Upper lobe of left lung (tissue), 6 donors: ENCODE measurements around the gene GALNT13. TPM values are rescaled to one million over a fixed set of nuclear protein-coding genes. Genes with fewer than 3 reads are reported as not detected.

ENCODE experiments used
- ATAC-seq, 2 donors: fragments of 200-7000 bp; cut with Tn5 transposase; one replicate each; pipeline ENCODE4 v1.9.1; 2022; ENCODE audit warnings: mild to moderate bottlenecking in 2 of 2, moderate library complexity in 2 of 2; ENCODE audit not compliant: low FRiP score in 2 of 2
- DNase-seq, 2 donors: peaks; one replicate each; pipeline ENCODE4 v3.0.0-alpha.2; 2019 to 2020
- H3K27ac ChIP-seq, 4 donors: fragments of 200-600 bp; sonication (generic); one replicate each; pipeline ENCODE4 v1.5.1; 2016 to 2019
- H3K27me3 ChIP-seq, 4 donors: fragments of 200-600 bp; sonication (generic); one replicate each; pipeline ENCODE4 v1.5.1; 2017 to 2019
- H3K36me3 ChIP-seq, 4 donors: fragments of 200-600 bp; sonication (generic); one replicate each; pipeline ENCODE4 v1.5.1; 2016 to 2019
- H3K4me1 ChIP-seq, 4 donors: fragments of 200-600 bp; sonication (generic); one replicate each; pipeline ENCODE4 v1.5.1; 2018 to 2019
- H3K4me3 ChIP-seq, 4 donors: fragments of 200-600 bp; sonication (generic); one replicate each; pipeline ENCODE4 v1.5.1; 2017 to 2019; ENCODE audit warnings: mild to moderate bottlenecking in 2 of 4, moderate library complexity in 1 of 4
- H3K9me3 ChIP-seq, 4 donors: fragments of 200-600 bp; sonication (generic); one replicate each; pipeline ENCODE4 v1.5.1; 2018 to 2019
- EP300 ChIP-seq, 4 donors: sonication (generic); formaldehyde crosslinking; IDR thresholded peaks; one replicate each; pipeline ENCODE4 v1.5.1; 2017; ENCODE audit warnings: antibody characterized with exemption in 4 of 4, control low read depth in 2 of 4
- POLR2A ChIP-seq, 4 donors: fragments of 450-650 bp; IDR thresholded peaks; one replicate each; pipeline ENCODE4 v1.5.1; 2016 to 2017; ENCODE audit warnings: antibody characterized with exemption in 4 of 4, mild to moderate bottlenecking in 2 of 4
- POLR2AphosphoS5 ChIP-seq, 2 donors: sonication (generic); formaldehyde crosslinking; IDR thresholded peaks; one replicate each; pipeline ENCODE4 v1.5.1; 2017; ENCODE audit warnings: antibody characterized with exemption in 2 of 2
- WGBS, 2 donors: methylation state at CpG; one replicate each; pipeline ENCODE4 v1.1.5; 2017 to 2018; 5-methylcytosine and 5-hydroxymethylcytosine counted together
- total RNA-seq, 6 donors: library from RNA; depleted of rRNA in 4 of 6; stranded (reverse); fragments of >200 nt in 4 of 6; gene quantifications; one replicate each; pipeline versions ENCODE4 v1.1.0 to v1.2.1, GENCODE V29; 2016 to 2021
- TF ChIP-seq, protein P1 (sequence below), 6 experiments: fragments of 450-650 bp in 4 of 6; fragments of 200-600 bp in 2 of 6; sonication (generic) in 2 of 6; IDR thresholded peaks; one replicate each; pipeline ENCODE4 v1.5.1; 2016 to 2019; ENCODE audit warnings: antibody characterized with exemption in 6 of 6
- donor health status: DM: no; HTN: no; CAD: no; lungs with moderate emphysema.
- donor health status: DM: no; HTN: yes; CAD: no; lungs with severe emphysema.

Gene GALNT13
- total RNA-seq, 6 donors from 2014 or later, result 1.6 to 4.1 (median 2.8) TPM

DNA sequence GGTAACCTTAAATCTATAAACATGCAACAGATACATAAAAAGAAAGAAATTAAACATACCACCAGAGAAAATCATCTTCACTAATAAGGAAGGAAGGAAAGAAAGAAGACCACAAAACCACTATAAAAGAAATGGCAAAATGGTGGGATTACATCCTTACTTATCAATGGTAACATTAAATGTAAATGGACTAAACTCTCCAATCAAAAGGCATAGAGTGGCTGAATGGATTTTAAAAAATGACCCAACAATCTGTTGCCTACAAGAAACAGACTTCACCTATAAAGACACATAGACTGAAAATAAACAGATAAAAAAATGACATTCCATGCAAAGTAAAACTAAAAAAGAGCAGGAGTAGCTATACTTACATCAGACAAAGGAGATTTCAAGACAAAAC, 195.4 kb downstream of the GALNT13 start:
- Histone ChIP-seq H3K4me3 (no peak overlapping the region), H3K36me3 (no peaks in the 10 kb centered on the region), H3K9me3 (peaks cover 0 to 8% (median 0%) of the 10 kb centered on the region in 4 donors), H3K27me3 (no peaks in the 10 kb centered on the region), H3K4me1 (no peaks in the 10 kb centered on the region), H3K27ac (no peak overlapping the region)
- ATAC-seq (no peak), DNase-seq (no peak)
- no peak for TF ChIP-seq POLR2AphosphoS5 (IDR thresholded peaks at IDR 0.05)
- TF ChIP-seq POLR2A (IDR thresholded peaks at IDR 0.05), result no peak
- TF ChIP-seq, protein P1, sequence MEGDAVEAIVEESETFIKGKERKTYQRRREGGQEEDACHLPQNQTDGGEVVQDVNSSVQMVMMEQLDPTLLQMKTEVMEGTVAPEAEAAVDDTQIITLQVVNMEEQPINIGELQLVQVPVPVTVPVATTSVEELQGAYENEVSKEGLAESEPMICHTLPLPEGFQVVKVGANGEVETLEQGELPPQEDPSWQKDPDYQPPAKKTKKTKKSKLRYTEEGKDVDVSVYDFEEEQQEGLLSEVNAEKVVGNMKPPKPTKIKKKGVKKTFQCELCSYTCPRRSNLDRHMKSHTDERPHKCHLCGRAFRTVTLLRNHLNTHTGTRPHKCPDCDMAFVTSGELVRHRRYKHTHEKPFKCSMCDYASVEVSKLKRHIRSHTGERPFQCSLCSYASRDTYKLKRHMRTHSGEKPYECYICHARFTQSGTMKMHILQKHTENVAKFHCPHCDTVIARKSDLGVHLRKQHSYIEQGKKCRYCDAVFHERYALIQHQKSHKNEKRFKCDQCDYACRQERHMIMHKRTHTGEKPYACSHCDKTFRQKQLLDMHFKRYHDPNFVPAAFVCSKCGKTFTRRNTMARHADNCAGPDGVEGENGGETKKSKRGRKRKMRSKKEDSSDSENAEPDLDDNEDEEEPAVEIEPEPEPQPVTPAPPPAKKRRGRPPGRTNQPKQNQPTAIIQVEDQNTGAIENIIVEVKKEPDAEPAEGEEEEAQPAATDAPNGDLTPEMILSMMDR (IDR thresholded peaks at IDR 0.05), result no peak
- TF ChIP-seq EP300 (IDR thresholded peaks at IDR 0.05), result no peak

DNA sequence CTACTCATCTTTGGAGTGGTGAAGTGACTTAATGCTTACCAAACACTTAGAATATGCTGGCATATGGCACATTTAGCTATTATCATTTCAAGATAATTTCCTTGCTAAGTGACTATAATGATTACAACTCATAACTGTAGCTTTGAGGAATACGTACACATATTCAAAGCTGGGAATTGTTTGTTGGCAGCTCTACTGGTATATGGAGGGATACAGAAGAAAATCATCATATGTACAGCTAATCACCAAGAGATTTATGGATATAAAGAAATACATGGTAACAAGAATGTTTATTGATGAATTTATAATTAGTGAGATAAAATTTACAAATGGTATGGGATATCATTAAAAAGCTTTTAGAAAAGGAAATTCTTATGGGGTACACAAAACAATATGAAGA, 207.2 kb downstream of the GALNT13 start:
- Histone ChIP-seq H3K27me3 (no peaks in the 10 kb centered on the region), H3K4me3 (no peak overlapping the region), H3K4me1 (no peaks in the 10 kb centered on the region), H3K27ac (no peak overlapping the region), H3K9me3 (no peaks in the 10 kb centered on the region), H3K36me3 (no peaks in the 10 kb centered on the region)
- no peak for TF ChIP-seq EP300 (IDR thresholded peaks at IDR 0.05)
- TF ChIP-seq POLR2A (IDR thresholded peaks at IDR 0.05), result no peak
- TF ChIP-seq, protein P1 (IDR thresholded peaks at IDR 0.05), result no peak
- TF ChIP-seq POLR2AphosphoS5 (IDR thresholded peaks at IDR 0.05), result no peak
- WGBS, 2 donors, result 45 to 60% methylated on average over 1 of the region's 1 CpG
- no peak for DNase-seq
- ATAC-seq, result no peak

DNA sequence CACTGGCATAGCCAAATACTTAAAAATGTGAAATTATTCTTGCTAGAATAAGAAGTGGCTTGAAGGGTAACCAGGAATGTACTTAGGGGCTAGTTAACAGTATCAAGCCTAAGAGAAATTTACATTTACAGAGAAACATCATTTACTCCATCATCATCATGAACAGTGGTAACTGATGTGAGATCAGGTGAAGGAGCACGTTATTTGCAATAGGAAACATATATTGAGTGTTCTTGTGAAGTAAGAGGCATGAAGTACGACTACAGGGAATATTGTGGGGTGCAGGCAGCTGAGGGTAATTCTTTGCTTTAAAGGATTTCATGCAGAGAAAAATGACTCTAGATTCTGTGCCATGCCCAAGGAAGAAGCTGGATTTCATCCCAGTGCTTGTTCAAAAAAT, 220.8 kb downstream of the GALNT13 start:
- Histone ChIP-seq H3K4me3 (no peak overlapping the region), H3K4me1 (no peaks in the 10 kb centered on the region), H3K27ac (no peak overlapping the region), H3K9me3 (no peaks in the 10 kb centered on the region), H3K36me3 (no peaks in the 10 kb centered on the region), H3K27me3 (no peaks in the 10 kb centered on the region)
- TF ChIP-seq EP300 (IDR thresholded peaks at IDR 0.05), result no peak
- no peak for TF ChIP-seq POLR2AphosphoS5 (IDR thresholded peaks at IDR 0.05)
- no peak for TF ChIP-seq POLR2A (IDR thresholded peaks at IDR 0.05)
- TF ChIP-seq, protein P1 (IDR thresholded peaks at IDR 0.05), result no peak
- DNase-seq (no peak), ATAC-seq (no peak)
- 46 to 58% methylated on average over 2 of the region's 2 CpGs for WGBS, 2 donors

DNA sequence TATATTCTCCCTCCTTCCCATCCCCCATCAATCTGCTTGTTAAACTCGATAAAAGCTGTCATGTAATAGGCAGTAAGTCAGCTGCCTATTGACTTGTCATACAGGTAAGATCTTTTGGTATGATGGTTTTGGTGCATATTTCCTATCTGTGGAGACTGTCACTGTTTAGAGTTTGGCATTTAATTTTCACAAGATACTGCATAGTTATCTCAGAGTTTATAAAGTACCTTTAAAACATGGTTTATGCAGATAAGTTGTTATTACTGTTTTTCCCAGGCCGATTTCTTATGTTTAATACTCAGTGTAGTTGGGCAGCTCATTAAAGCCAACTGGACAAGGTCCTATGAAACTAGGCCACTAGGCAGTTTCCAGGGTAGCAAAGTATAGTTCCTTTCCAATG, 222.1 kb downstream of the GALNT13 start:
- H3K9me3 ChIP-seq, result no peaks in the 10 kb centered on the region
- ATAC-seq (no peak), DNase-seq (no peak)
- WGBS, 2 donors, result 42 to 83% methylated on average over 2 of the region's 2 CpGs
- H3K36me3 ChIP-seq, result no peaks in the 10 kb centered on the region
- no peaks in the 10 kb centered on the region for H3K4me1 ChIP-seq
- TF ChIP-seq, protein P1 (IDR thresholded peaks at IDR 0.05), result no peak
- no peak for TF ChIP-seq POLR2A (IDR thresholded peaks at IDR 0.05)
- TF ChIP-seq EP300 (IDR thresholded peaks at IDR 0.05), result no peak
- TF ChIP-seq POLR2AphosphoS5 (IDR thresholded peaks at IDR 0.05), result no peak
- no peak overlapping the region for H3K27ac ChIP-seq
- no peak overlapping the region for H3K4me3 ChIP-seq
- no peaks in the 10 kb centered on the region for H3K27me3 ChIP-seq

DNA sequence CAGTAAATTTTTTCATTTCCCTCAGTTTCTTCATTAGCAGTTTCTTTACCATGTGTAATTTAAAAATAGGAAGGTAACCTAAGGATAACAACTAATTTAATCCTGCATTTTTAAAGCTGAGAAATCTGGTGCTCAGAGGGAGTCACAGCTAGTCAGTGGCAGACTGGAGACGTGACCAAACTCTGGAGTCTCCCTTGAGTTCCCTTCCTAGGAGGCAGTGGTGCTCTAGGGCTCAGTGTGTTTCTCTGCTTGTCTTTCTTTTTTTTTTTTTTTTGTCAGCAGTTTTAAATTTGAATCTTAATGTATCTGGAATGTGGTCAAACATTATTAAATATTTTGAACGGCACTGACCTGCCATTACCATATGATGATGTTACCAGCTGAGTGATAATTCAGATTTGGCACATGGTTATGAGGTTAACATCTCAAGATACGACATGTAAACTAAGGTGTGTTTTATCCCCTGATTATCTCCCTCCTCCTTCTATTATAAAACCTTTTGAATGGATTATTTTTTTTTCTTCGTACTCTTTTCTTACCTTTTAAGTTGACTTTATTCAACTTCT, 226.2 kb downstream of the GALNT13 start:
- Histone ChIP-seq H3K4me1 (no peaks in the 10 kb centered on the region), H3K9me3 (no peaks in the 10 kb centered on the region), H3K27me3 (no peaks in the 10 kb centered on the region), H3K36me3 (no peaks in the 10 kb centered on the region), H3K27ac (no peak overlapping the region), H3K4me3 (no peak overlapping the region)
- TF ChIP-seq, protein P1 (IDR thresholded peaks at IDR 0.05), result no peak
- no peak for TF ChIP-seq POLR2A (IDR thresholded peaks at IDR 0.05)
- no peak for TF ChIP-seq EP300 (IDR thresholded peaks at IDR 0.05)
- no peak for TF ChIP-seq POLR2AphosphoS5 (IDR thresholded peaks at IDR 0.05)
- WGBS, 2 donors, result 73 to 85% methylated on average over 4 of the region's 4 CpGs
- ATAC-seq, result no peak
- DNase-seq, result no peak
